Transverse colon (tissue), 3 donors: ENCODE data around the gene SLC35B2.

ENCODE experiments used
- POLR2A ChIP-seq: fragments of 450-650 bp; IDR thresholded peaks from one replicate; pipeline ENCODE4 v1.6.1; 2016; ENCODE audit warnings: antibody characterized with exemption, mild to moderate bottlenecking, moderate library complexity
- TF ChIP-seq, protein P1 (sequence below), 5 experiments: fragments of 200-600 bp in 3 of 5; fragments of 450-650 bp in 2 of 5; sonication (generic) in 3 of 5; IDR thresholded peaks; 1 replicate in 2 of 5; 2 replicates in 3 of 5; pipeline ENCODE4 v1.5.1; 2016 to 2017; ENCODE audit warnings: antibody characterized with exemption in 5 of 5, inconsistent platforms in 3 of 5, mild to moderate bottlenecking in 2 of 5, moderate library complexity in 1 of 5

DNA sequence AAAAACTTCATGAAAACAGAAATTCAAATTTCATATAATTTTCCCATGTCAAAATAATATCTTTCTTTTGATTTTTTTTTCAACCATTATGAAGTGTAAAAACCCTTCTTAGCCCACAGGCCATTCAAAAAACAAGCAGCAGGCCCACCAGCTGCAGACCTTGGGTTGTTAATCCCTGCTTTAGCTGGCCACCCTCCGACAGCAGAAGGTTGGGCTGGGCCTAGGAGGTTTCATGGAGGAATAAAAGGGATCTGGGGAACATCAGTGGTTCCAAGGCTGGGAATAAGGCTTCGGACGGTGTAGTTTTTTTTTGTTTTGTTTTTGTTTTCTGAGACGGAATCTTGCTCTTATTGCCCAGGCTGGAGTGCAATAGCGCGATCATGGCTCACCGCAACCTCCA lies 14.0 kb downstream of the SLC35B2 start:
- TF ChIP-seq POLR2A = no peak
- TF ChIP-seq, protein P1, sequence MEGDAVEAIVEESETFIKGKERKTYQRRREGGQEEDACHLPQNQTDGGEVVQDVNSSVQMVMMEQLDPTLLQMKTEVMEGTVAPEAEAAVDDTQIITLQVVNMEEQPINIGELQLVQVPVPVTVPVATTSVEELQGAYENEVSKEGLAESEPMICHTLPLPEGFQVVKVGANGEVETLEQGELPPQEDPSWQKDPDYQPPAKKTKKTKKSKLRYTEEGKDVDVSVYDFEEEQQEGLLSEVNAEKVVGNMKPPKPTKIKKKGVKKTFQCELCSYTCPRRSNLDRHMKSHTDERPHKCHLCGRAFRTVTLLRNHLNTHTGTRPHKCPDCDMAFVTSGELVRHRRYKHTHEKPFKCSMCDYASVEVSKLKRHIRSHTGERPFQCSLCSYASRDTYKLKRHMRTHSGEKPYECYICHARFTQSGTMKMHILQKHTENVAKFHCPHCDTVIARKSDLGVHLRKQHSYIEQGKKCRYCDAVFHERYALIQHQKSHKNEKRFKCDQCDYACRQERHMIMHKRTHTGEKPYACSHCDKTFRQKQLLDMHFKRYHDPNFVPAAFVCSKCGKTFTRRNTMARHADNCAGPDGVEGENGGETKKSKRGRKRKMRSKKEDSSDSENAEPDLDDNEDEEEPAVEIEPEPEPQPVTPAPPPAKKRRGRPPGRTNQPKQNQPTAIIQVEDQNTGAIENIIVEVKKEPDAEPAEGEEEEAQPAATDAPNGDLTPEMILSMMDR (IDR thresholded peaks at IDR 0.05) = no peak
